Stimulated activated CD4-positive, alpha-beta T cell treated with anti-CD3 and anti-CD28 coated beads, Interleukin-4, amount 100 ng/mL, for 1 hour (primary cell): ENCODE measurements around the gene CLINT1.
"Not testable (repeated sequence)": the region's sequence is repeated elsewhere in the genome, so short reads cannot be mapped to it uniquely, and the experiment has no call there.

Experiments
- DNase-seq: peaks from one replicate; pipeline ENCODE4 v3.0.0-alpha.2; 2020

Gene CLINT1

GRCh38 chr5:157858527-157859226, at the start of gene CLINT1:
TSS of gene CLINT1 (minus strand) at chr5:157859145. CDS start at chr5:157858970, 175 bp downstream.
- peak; percentile 90 for DNase-seq

- no peak for DNase-seq
These were observed 49.5 kb upstream of the CLINT1 start for GRCh38 chr5:157908459-157908858.

- no peak for DNase-seq
These were observed 48.5 kb upstream of the CLINT1 start for GRCh38 chr5:157907479-157907878.

- no peak for DNase-seq
These were observed 44.1 kb upstream of the CLINT1 start for GRCh38 chr5:157903117-157903450.

GRCh38 chr5:157902449-157903116, 43.6 kb upstream of the CLINT1 start:
- DNase-seq, result no peak

- no peak for DNase-seq
These were observed 41.7 kb upstream of the CLINT1 start for GRCh38 chr5:157900644-157901043.

- no peak for DNase-seq
These were observed 34.7 kb upstream of the CLINT1 start for GRCh38 chr5:157893611-157894010.

- no peak for DNase-seq
These were observed 34.0 kb upstream of the CLINT1 start for GRCh38 chr5:157892974-157893373.

- DNase-seq, result no peak
These were observed 32.1 kb upstream of the CLINT1 start for GRCh38 chr5:157890836-157891597.

- no peak for DNase-seq
These were observed 30.0 kb upstream of the CLINT1 start for GRCh38 chr5:157888814-157889532.

- DNase-seq, result no peak
These were observed 27.9 kb upstream of the CLINT1 start for GRCh38 chr5:157886796-157887380.

- DNase-seq, result not testable (repeated sequence)
These were observed 26.1 kb upstream of the CLINT1 start for GRCh38 chr5:157885051-157885450.

- not testable (repeated sequence) for DNase-seq
These were observed 22.6 kb upstream of the CLINT1 start for GRCh38 chr5:157881498-157881897.

GRCh38 chr5:157877821-157878220, 18.9 kb upstream of the CLINT1 start:
- DNase-seq, result no peak

GRCh38 chr5:157874861-157875260, 15.9 kb upstream of the CLINT1 start:
- no peak for DNase-seq

GRCh38 chr5:157870837-157871834, 12.2 kb upstream of the CLINT1 start:
- no peak for DNase-seq

- DNase-seq, result no peak
These were observed 8.9 kb upstream of the CLINT1 start for GRCh38 chr5:157867751-157868387.

- DNase-seq, result no peak
These were observed 7.6 kb upstream of the CLINT1 start for GRCh38 chr5:157866536-157866935.

GRCh38 chr5:157865781-157866180, 6.8 kb upstream of the CLINT1 start:
- no peak for DNase-seq

- no peak for DNase-seq
These were observed 5.1 kb upstream of the CLINT1 start for GRCh38 chr5:157864067-157864466.
